ENCODE results near the gene ACAA2.

DNA sequence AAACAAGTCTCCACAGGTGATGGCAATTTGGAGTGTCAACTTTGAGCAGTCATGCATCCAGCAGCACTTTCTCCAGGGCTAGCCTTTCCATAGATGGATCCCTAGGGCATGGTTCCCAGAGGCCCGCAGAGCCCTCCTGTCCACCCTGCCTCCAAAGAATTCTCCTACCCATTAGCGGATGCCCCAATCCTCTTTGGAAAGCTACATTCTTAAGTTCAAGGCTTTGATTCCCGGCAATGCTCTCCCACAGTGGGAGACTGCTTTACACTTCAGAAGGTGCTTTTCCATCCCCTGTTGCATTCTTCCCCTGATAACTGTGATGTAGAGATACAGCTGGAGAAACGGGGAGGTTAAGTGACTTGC is 61.3 kb downstream of the ACAA2 start:
- TF ChIP-seq CTCF (IDR thresholded peaks at IDR 0.05; ENCODE audit: borderline replicate concordance, extremely low read depth, low read length, poor library complexity, severe bottlenecking) (no peak), EZH2 (IDR thresholded peaks at IDR 0.05; ENCODE audit: borderline replicate concordance, low read depth, low read length, severe bottlenecking) (no peak)
